Activated CD8-positive, alpha-beta memory T cell treated with anti-CD3 and anti-CD28 coated beads for 24 hours (primary cell): ENCODE results near the gene NAP1L1.

Source experiments
- DNase-seq: peaks from one replicate; pipeline ENCODE4 v3.0.0-alpha.2; 2020

The NAP1L1 gene

GRCh38 chr12:76037130-76038103, 47.1 kb downstream of the NAP1L1 start:
- DNase-seq = no peak

GRCh38 chr12:76035045-76035444, 49.4 kb downstream of the NAP1L1 start:
- no peak for DNase-seq

- no peak for DNase-seq
Measured at GRCh38 chr12:76033081-76034011, 51.1 kb downstream of the NAP1L1 start.

- DNase-seq = peak; percentile 77
Measured at GRCh38 chr12:76032043-76032981, 52.2 kb downstream of the NAP1L1 start.

GRCh38 chr12:76031414-76032042, 53.0 kb downstream of the NAP1L1 start, which contains the start of gene PHLDA1:
TSS of gene PHLDA1 (minus strand) at chr12:76031776.
- peak; percentile 98 for DNase-seq

- no peak for DNase-seq
Measured at GRCh38 chr12:76031081-76031413, 53.4 kb downstream of the NAP1L1 start.

GRCh38 chr12:76030341-76031080, 54.0 kb downstream of the NAP1L1 start:
- DNase-seq = peak; percentile 88

GRCh38 chr12:76029982-76030340, 54.5 kb downstream of the NAP1L1 start:
- no peak for DNase-seq

GRCh38 chr12:76028571-76029277, 55.8 kb downstream of the NAP1L1 start:
- DNase-seq = no peak

GRCh38 chr12:76026643-76027063, 57.8 kb downstream of the NAP1L1 start:
- DNase-seq = no peak

- DNase-seq = no peak
Measured at GRCh38 chr12:76025601-76026575, 58.6 kb downstream of the NAP1L1 start.

GRCh38 chr12:76024942-76025600, 59.4 kb downstream of the NAP1L1 start:
- DNase-seq = no peak

GRCh38 chr12:76024102-76024781, 60.2 kb downstream of the NAP1L1 start:
- DNase-seq = no peak

GRCh38 chr12:76023069-76023690, 61.3 kb downstream of the NAP1L1 start:
- DNase-seq = no peak

- no peak for DNase-seq
Measured at GRCh38 chr12:76022506-76022905, 62.0 kb downstream of the NAP1L1 start.

GRCh38 chr12:76020731-76021672, 63.5 kb downstream of the NAP1L1 start:
- DNase-seq = peak; percentile 70
